HL-60/S4 (cell line): ENCODE measurements around the gene ANO1.
"Not testable (repeated sequence)": the region's sequence is repeated elsewhere in the genome, so short reads cannot be mapped to it uniquely, and the experiment has no call there.

Source experiments
- in situ Hi-C: fragments of 300-500 bp; cut with MboI; formaldehyde crosslinking; loops from 2 replicates; pipeline ENCODE4 v1.14.3; 2022; ENCODE audit warnings: low sequenced_read_pairs

Gene ANO1

GRCh38 chr11:70078095-70078780, at the start of gene ANO1:
Gene ANO1 (plus strand): TSS chr11:70078317. CDS start chr11:70078607, 290 bp downstream.
- in situ Hi-C loops, result no loop called here

- in situ Hi-C loops, result no loop called here
These were observed 48.8 kb upstream of the ANO1 start for GRCh38 chr11:70029115-70029860.

- in situ Hi-C loops, result no loop called here
These were observed 48.2 kb upstream of the ANO1 start for GRCh38 chr11:70029861-70030380.

DNA sequence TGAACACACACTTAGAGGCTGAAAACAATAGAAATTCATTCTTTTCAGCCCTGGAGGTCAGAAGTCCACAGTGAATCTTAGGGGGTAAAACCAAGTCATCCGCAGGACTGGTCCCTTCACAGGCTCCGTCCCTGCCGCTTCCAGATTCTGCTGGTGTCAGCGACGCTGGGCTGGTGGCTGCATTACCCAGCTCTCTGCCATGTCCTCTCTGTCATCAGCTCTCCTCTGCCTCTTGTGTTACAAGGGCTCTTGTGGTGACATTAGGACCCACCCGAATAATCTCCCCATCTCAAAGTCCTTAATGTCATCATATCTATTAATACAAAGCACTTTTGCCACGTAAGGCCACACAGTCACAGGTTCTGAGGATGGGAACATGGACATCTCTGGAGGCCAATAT, 47.7 kb upstream of the ANO1 start:
- in situ Hi-C loops, result no loop called here

- in situ Hi-C loops, result no loop called here
These were observed 46.3 kb upstream of the ANO1 start for GRCh38 chr11:70031631-70032469.

- in situ Hi-C loops, result no loop called here
These were observed 45.7 kb upstream of the ANO1 start for GRCh38 chr11:70032470-70032795.

GRCh38 chr11:70032943-70033710, 45.0 kb upstream of the ANO1 start:
- in situ Hi-C loops, result no loop called here

- in situ Hi-C loops, result no loop called here
These were observed 44.4 kb upstream of the ANO1 start for GRCh38 chr11:70033711-70034070.

DNA sequence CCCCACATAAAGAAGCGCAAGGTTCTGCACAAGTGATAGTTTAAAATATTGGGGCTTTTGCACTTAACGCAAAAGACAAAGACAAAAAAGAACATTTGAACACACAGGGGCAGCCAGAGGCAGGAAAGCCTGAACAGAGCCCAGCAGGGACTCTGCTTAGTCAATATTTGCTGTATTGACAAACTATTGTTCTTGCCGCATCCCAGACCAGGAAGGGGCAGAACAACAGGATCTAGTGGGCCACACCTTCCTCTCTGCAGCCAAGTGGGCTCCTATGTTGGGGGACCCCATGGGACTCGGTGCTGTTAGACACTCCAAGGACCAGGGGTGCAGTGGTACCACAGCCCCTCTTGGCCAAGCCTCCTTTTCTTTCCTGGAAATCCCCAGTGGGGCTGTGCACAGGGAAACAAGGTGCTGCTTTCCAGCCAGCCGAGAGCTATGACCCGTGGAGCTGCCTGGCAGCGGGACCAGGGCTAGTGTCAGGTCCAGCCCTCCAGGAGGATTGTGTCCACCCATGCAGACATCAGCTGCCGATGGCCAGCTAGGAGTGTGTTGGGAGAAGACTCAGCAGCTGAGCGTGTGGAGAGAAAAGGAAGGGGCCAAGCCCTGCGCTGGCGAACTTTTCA, 43.3 kb upstream of the ANO1 start:
- in situ Hi-C loops, result no loop called here

DNA sequence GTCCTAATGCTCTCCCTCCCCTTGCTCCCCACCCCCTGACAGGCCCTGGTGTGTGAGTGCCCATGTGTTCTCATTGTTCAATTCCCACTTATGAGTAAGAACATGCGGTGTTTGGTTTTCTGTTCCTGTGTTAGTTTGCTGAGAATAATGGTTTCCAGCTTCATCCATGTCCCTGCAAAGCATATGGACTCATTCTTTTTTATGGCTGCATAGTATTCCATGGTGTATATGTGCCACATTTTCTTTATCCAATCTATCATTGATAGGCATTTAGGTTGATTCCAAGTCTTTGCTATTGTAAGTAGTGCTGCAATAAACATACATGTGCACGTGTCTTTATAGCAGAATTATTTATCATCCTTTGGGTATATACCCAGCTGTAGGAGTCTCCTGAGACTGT, 42.5 kb upstream of the ANO1 start:
- in situ Hi-C loops, result not testable (repeated sequence)

DNA sequence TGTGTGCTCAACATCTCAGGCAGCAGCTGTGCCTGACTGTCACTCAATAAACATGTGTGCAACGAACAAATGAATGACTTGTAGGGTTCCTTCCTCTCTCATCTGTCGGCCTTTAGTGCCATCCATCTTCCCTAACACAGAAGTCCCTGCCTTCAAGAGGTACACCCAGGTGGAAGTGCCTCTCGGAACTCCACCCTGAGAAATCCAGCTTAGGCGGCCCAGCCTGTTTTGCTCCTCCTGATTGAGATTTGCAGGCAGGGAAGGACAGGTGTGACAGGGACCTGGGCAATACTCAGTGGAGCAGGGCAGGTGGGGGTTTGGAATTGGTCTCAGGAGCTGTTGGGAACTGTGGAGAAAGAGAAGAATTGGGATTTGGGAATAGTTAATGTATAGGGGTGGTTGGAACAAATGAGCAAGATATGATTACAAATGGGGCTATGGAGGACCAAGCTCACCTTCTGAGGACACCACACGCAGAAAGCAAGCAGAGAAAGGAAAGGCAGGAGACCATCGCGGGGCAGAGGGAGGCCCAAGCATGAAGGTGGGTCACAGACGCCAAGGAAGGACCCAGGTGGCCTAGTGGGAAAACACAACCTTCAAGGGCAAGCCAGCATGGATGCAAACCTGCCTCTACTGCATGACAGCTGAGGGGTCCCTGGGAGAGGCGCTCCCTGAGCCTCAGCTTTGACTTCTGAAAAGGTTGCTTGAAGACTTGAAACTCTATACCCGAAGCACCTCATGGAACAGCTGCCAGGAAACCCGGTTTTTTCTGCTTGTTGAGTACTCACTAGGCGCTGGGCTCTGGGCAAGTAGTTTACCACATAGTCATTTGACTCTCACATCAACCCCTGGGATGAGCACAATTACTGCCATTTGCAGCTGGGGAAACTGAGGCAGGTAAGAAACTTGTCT, 40.9 kb upstream of the ANO1 start:
- in situ Hi-C loops, result no loop called here

DNA sequence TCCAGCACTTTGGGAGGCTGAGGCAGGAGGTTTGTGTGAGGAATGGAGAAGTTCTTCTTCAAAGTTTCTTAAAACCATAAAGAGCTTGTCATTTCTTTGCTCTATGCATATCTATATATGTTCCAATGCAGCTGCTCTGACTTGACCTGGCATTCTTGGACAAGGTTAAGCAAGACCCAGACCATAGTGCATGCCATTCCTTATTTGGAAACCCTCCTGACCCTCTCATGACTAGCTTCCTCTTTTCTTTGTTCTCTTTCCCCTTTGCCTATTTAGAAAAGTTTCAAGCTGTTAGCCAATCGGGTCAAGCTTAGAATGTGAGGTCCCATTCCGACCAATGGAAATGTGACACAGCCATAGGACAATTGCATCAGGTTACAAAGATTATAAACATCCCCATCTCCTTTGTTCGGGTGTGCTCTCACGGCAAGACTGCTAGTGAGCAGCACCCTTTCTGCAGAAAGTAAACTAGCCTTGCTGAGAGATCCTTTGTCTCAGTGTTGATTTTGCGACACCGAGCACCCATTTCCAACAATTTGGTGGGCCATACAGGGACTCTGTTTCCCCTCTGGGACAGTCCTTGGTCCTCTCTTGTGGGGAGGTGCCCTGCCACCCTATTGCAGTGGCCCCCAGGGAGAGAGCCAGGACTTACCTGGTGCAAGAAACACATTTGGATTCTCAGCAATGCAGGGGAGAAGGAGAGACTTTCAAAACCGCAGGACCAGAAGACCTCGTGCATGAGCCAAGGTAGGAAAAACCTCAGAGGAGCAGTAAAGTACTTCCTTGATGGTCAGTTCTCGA, 39.9 kb upstream of the ANO1 start:
- in situ Hi-C loops, result no loop called here

DNA sequence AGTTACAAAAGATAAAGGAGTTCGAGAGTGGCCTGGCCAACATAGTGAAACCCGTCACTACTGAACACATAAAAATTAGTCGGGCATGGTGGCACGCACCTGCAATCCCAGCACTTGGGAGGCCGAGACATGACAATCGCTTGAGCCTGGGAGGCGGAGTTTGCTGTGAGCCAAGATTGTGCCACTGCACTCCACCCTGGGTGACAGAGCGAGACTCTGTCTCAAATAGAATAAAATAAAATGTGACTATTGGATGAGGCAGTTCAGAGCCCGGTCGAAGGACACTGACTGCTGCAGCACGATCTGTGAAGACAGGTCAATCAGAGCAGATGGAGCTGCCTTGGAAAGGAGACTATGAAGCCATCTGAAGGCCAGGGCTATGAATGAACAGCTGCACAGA, 37.7 kb upstream of the ANO1 start:
- in situ Hi-C loops, result no loop called here

DNA sequence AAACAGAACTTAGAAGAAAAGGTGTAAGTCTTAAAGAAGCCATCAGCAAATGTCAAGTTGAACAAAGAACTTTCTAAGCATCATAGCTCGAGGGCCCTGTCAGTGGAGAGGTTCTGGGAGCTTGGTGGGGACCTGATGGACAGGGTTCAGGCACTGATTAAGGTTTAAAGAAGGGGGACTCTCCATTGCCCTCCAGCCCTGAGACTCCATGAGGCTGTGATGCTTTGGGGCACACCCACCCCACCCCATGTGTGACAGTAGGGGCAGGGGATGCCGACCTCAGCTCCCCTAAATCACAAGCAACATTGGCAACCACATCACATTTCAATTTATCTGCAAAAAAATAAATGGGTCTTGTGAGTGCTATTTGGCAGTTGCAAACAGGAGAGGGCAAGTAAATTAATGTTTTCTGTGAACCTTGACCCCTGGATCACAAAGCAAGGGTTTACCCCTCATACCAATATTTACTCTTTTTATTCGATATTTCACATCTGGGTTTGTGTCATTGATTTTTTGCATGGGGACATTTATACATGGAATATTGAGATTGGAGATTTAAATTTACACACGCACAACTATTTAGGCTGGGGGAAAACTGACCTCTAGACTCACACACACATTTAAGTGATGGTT, 37.1 kb upstream of the ANO1 start:
- in situ Hi-C loops, result no loop called here

DNA sequence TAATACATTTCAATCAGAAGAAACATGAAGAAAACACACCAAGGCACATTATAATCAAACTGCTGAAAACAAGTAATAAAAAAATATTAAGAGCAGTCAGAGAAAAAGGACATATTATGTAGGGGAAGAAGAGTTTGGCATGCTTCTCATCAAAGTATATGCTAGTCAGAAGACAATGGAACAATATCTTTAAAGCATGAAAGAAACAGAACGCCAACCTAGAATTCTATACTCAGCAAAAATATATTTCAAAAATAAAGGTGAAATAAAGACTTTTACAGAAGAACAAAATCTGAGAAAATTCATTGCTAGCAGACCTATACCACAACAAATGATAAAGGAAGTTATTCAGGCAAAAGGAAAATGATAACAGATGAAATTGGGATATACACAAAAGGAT, 34.6 kb upstream of the ANO1 start:
- in situ Hi-C loops, result no loop called here

DNA sequence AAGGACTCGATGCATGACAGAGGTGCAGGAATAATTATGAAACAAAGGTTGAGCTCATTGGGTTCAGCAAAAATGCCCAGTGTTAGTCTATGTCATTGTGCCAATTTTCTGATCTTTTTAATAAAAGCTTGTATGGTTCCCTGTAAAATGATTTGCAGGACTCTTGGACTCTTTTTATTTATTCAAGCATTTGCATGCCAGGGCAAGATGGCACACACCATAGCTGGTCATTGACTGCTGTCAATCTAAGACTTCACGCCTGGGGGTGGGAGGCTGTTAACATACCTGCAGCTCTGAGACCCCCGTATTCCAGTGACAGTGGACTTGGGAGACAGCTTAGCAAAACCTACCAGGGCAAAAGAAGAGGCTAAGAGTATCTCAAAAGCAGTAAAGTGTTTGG, 32.0 kb upstream of the ANO1 start:
- in situ Hi-C loops, result no loop called here

GRCh38 chr11:70048279-70049024, 29.7 kb upstream of the ANO1 start:
- in situ Hi-C loops, result no loop called here
